DMS53 treated with DMSO at 0.1 percent for 48 hours (cell line): ENCODE results near the gene TBCB.
"Not testable (repeated sequence)": the region's sequence is repeated elsewhere in the genome, so short reads cannot be mapped to it uniquely, and the experiment has no call there.

Experiments
- DNase-seq: peaks from one replicate; lab custom pipeline; 2025; ENCODE audit not compliant: unreplicated experiment; lab: John Stamatoyannopoulos, UW

TBCB gene

GRCh38 chr19:36169084-36169760 lies 54.0 kb downstream of the TBCB start:
- DNase-seq, result peak; percentile 35

- no peak for DNase-seq
Measured at GRCh38 chr19:36172852-36173251, 57.6 kb downstream of the TBCB start.

- not testable (repeated sequence) for DNase-seq
Measured at GRCh38 chr19:36173846-36174245, 58.6 kb downstream of the TBCB start.
